MM.1S (cell line): Measurements from ENCODE around the gene C11orf42.

Experiments
- DNase-seq: peaks from one replicate; pipeline ENCODE4 v3.0.0-alpha.2; 2015
- H2AFZ ChIP-seq: fragments of 300-600 bp; sonication (generic); 2 replicates; pipeline ENCODE4 v1.6.0; 2016; ENCODE audit warnings: antibody characterized with exemption, low read length
- H3F3A ChIP-seq: fragments of 300-600 bp; sonication (generic); 2 replicates; pipeline ENCODE4 v1.6.1; 2016; ENCODE audit warnings: mild to moderate bottlenecking, antibody characterized with exemption, low read length, moderate library complexity, mixed read lengths; ENCODE audit not compliant: insufficient read depth
- H3K27ac ChIP-seq: fragments of 300-600 bp; sonication (generic); 2 replicates; pipeline ENCODE4 v1.5.1; 2016; ENCODE audit warnings: mild to moderate bottlenecking, low read length
- H3K27me3 ChIP-seq: fragments of 300-600 bp; sonication (generic); replicated peaks from 2 replicates; pipeline ENCODE4 v1.6.0; 2016; ENCODE audit warnings: low read length; ENCODE audit not compliant: insufficient read depth
- H3K36me3 ChIP-seq: fragments of 300-600 bp; sonication (generic); replicated peaks from 2 replicates; pipeline ENCODE4 v1.6.1; 2016; ENCODE audit warnings: mild to moderate bottlenecking, low read length, mixed read lengths; ENCODE audit not compliant: insufficient read depth
- H3K4me1 ChIP-seq: fragments of 300-600 bp; sonication (generic); 2 replicates; pipeline ENCODE4 v1.6.1; 2016; ENCODE audit warnings: low read length, mixed read lengths
- H3K4me2 ChIP-seq: fragments of 300-600 bp; sonication (generic); 2 replicates; pipeline ENCODE4 v1.6.0; 2016; ENCODE audit warnings: low read depth, low read length
- H3K4me3 ChIP-seq: fragments of 300-600 bp; sonication (generic); 2 replicates; pipeline ENCODE4 v1.5.1; 2016; ENCODE audit warnings: low read length, mixed read lengths
- H3K79me2 ChIP-seq: fragments of 300-600 bp; sonication (generic); 2 replicates; pipeline ENCODE4 v1.6.1; 2016; ENCODE audit warnings: mixed run types, low read length, mixed read lengths
- H3K9ac ChIP-seq: fragments of 300-600 bp; sonication (generic); 2 replicates; pipeline ENCODE4 v1.6.1; 2016; ENCODE audit warnings: low read length, mixed read lengths
- H3K9me2 ChIP-seq: fragments of 300-600 bp; sonication (generic); replicated peaks from 2 replicates; pipeline ENCODE4 v1.6.1; 2016; ENCODE audit warnings: mild to moderate bottlenecking, low read length, mixed read lengths; ENCODE audit not compliant: insufficient read depth
- H3K9me3 ChIP-seq: fragments of 300-600 bp; sonication (generic); replicated peaks from 2 replicates; pipeline ENCODE4 v1.6.1; 2016; ENCODE audit warnings: mild to moderate bottlenecking, low read length, mixed read lengths; ENCODE audit not compliant: insufficient read depth
- H4K20me1 ChIP-seq: fragments of 300-600 bp; sonication (generic); 2 replicates; pipeline ENCODE4 v1.6.1; 2016; ENCODE audit warnings: mild to moderate bottlenecking, low read length, moderate library complexity, mixed read lengths; ENCODE audit not compliant: insufficient read depth
- CTCF ChIP-seq: fragments of 300-600 bp; sonication (generic); IDR thresholded peaks from 2 replicates; pipeline ENCODE4 v1.5.1; 2016; ENCODE audit warnings: antibody characterized with exemption, low read length, mixed read lengths
- EZH2 ChIP-seq: fragments of 300-600 bp; sonication (generic); optimal IDR thresholded peaks from 2 replicates; pipeline ENCODE3; 2017; ENCODE audit warnings: low read depth, mild to moderate bottlenecking, antibody characterized with exemption, low read length, mixed read lengths
- EZH2phosphoT487 ChIP-seq: fragments of 300-600 bp; sonication (generic); IDR thresholded peaks from 2 replicates; pipeline ENCODE4 v1.6.1; 2018; ENCODE audit warnings: antibody characterized with exemption, low read length

The C11orf42 gene

GRCh38 chr11:6258141-6258540 is 52.8 kb downstream of the C11orf42 start:
- no peak overlapping the region for H3K27ac ChIP-seq
- H3K4me3 ChIP-seq, result no peak overlapping the region
- H3K4me1 ChIP-seq, result no peaks in the 10 kb centered on the region
- H3K9me2 ChIP-seq, result no peaks in the 10 kb centered on the region
- TF ChIP-seq CTCF (no peak), EZH2phosphoT487 (no peak), EZH2 (no peak)
- no peaks in the 10 kb centered on the region for H3K9me3 ChIP-seq
- no peak overlapping the region for H3K4me2 ChIP-seq
- DNase-seq, result no peak
- H2AFZ ChIP-seq, result no peak overlapping the region
- H3K79me2 ChIP-seq, result no peaks in the 10 kb centered on the region
- H3K36me3 ChIP-seq, result no peaks in the 10 kb centered on the region
- H3F3A ChIP-seq, result no peaks in the 10 kb centered on the region
- no peak overlapping the region for H3K9ac ChIP-seq
- H3K27me3 ChIP-seq, result no peaks in the 10 kb centered on the region; the same call in 1 of the 2 replicates
- no peaks in the 10 kb centered on the region for H4K20me1 ChIP-seq

GRCh38 chr11:6258571-6259081 is 53.3 kb downstream of the C11orf42 start:
- peak overlapping the region; percentile 97 for H2AFZ ChIP-seq
- no peaks in the 10 kb centered on the region for H3K36me3 ChIP-seq
- H3K79me2 ChIP-seq, result no peaks in the 10 kb centered on the region
- H3K4me1 ChIP-seq, result no peaks in the 10 kb centered on the region
- no peak overlapping the region for H3K27ac ChIP-seq
- peak overlapping the region; percentile 59 for H3K4me3 ChIP-seq
- H3K27me3 ChIP-seq, result no peaks in the 10 kb centered on the region; the same call in 1 of the 2 replicates
- no peak for DNase-seq
- no peak overlapping the region for H3K9ac ChIP-seq
- H3K4me2 ChIP-seq, result peak overlapping the region; percentile 79; the same call in 1 of the 2 replicates
- no peaks in the 10 kb centered on the region for H3K9me2 ChIP-seq
- H3K9me3 ChIP-seq, result no peaks in the 10 kb centered on the region
- H3F3A ChIP-seq, result no peaks in the 10 kb centered on the region
- no peaks in the 10 kb centered on the region for H4K20me1 ChIP-seq
- no peak for TF ChIP-seq EZH2
- no peak for TF ChIP-seq CTCF
- no peak for TF ChIP-seq EZH2phosphoT487

GRCh38 chr11:6260207-6260726 is 54.9 kb downstream of the C11orf42 start:
- H3K27ac ChIP-seq, result no peak overlapping the region
- no peaks in the 10 kb centered on the region for H3K79me2 ChIP-seq
- no peak for DNase-seq
- H4K20me1 ChIP-seq, result no peaks in the 10 kb centered on the region
- peak overlapping the region; percentile 79; the same call in 1 of the 2 replicates for H3K4me2 ChIP-seq
- H3K36me3 ChIP-seq, result no peaks in the 10 kb centered on the region
- no peak overlapping the region for H2AFZ ChIP-seq
- H3K4me1 ChIP-seq, result no peaks in the 10 kb centered on the region
- no peaks in the 10 kb centered on the region for H3K9me3 ChIP-seq
- H3K9me2 ChIP-seq, result no peaks in the 10 kb centered on the region
- H3K27me3 ChIP-seq, result no peaks in the 10 kb centered on the region; the same call in 1 of the 2 replicates
- 0 out of 2 replicates have a peak overlapping the region, but pooled peaks have one; percentile 59 for H3K4me3 ChIP-seq
- no peak for TF ChIP-seq EZH2
- no peak for TF ChIP-seq EZH2phosphoT487
- TF ChIP-seq CTCF, result no peak
- no peak overlapping the region for H3K9ac ChIP-seq
- H3F3A ChIP-seq, result no peaks in the 10 kb centered on the region
